Effector memory CD8-positive, alpha-beta T cell (primary cell): ENCODE data around the gene POLR2F.
A peak's percentile ranks its signal among the peaks of the same experiment; 100 is the strongest.

Experiments used
- ATAC-seq: fragments of 150-1000 bp; cut with Tn5 transposase; replicated peaks from 2 replicates; pipeline ENCODE4 v1.10.0; 2021; ENCODE audit warnings: mild to moderate bottlenecking, moderate library complexity
- DNase-seq, 3 experiments: peaks; one replicate each; pipeline ENCODE4 v3.0.0; 2021
- H3K27ac Mint-ChIP-seq, 2 donors: one replicate each; pipeline ENCODE4 v1.8.0; 2022; ENCODE audit warnings: mild to moderate bottlenecking in 2 of 2, mixed read lengths in 2 of 2, moderate library complexity in 2 of 2
- H3K27me3 Mint-ChIP-seq, 2 donors: one replicate each; pipeline ENCODE4 v1.8.0; 2022; ENCODE audit warnings: mixed read lengths in 2 of 2
- H3K36me3 Mint-ChIP-seq: one replicate; pipeline ENCODE4 v1.8.0; 2022; ENCODE audit warnings: mild to moderate bottlenecking, moderate library complexity, mixed read lengths; ENCODE audit not compliant: insufficient read depth
- H3K4me1 Mint-ChIP-seq, 2 donors: one replicate each; pipeline ENCODE4 v1.8.0; 2022; ENCODE audit warnings: low read depth in 2 of 2, mixed read lengths in 2 of 2
- H3K4me3 Mint-ChIP-seq, 2 donors: one replicate each; pipeline ENCODE4 v1.8.0; 2022; ENCODE audit warnings: mild to moderate bottlenecking in 2 of 2, mixed read lengths in 2 of 2, moderate library complexity in 2 of 2
- H3K9me3 Mint-ChIP-seq, 2 donors: one replicate each; pipeline ENCODE4 v1.8.0; 2022; ENCODE audit warnings: mixed read lengths in 2 of 2

Gene POLR2F

GRCh38 chr22:37999236-37999635, 45.7 kb downstream of the POLR2F start:
- Mint-ChIP-seq H3K36me3 (no peaks in the 10 kb centered on the region), H3K27ac (peak overlapping the region; percentile 97), H3K4me3 (peak overlapping the region in 1 of 2 donors; percentile 37), H3K27me3 (no peaks in the 10 kb centered on the region), H3K4me1 (peaks cover 40 to 55% of the 10 kb centered on the region in 2 donors), H3K9me3 (no peaks in the 10 kb centered on the region)
- DNase-seq (no peak), ATAC-seq (no peak)

DNA sequence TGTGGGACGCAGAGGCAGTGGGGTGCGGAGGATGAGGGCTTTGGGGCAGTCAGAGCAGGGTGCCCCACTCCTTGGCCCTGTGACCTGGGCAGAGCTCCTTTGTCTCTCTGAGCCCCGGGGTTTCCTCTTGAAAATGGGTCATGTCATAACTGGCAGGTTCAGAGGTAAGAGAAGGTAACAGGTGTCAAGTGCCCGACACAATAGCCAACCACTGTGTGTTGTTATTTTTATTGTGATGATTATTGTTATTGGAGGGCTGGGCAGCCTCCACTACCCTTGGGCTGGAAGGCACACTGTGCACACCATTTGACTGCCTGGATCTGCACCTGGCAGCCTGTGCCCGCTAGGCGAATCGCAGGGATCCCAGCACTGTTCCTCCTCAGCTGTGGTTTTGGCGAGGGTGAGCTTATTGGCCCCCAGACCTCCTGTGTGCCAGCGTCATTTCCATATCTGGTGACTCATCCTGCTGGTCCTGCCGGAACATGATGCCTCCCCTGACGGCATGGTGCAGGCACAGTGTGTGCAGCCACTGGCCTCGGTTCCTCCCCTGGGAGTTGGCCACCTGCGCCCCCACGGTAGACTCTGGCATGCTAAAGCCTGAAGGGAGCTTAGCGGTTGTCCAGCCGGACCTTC, 46.3 kb downstream of the POLR2F start:
- Mint-ChIP-seq H3K27ac (peak overlapping the region; percentile 97), H3K36me3 (no peaks in the 10 kb centered on the region), H3K27me3 (no peaks in the 10 kb centered on the region), H3K4me1 (peaks cover 40 to 57% of the 10 kb centered on the region in 2 donors), H3K9me3 (no peaks in the 10 kb centered on the region), H3K4me3 (peak overlapping the region in 1 of 2 donors; percentile 21)
- ATAC-seq = peak; percentile 74
- no peak for DNase-seq

GRCh38 chr22:38005943-38006342, 52.4 kb downstream of the POLR2F start:
- DNase-seq (no peak), ATAC-seq (no peak)
- Mint-ChIP-seq H3K4me1 (peaks cover 22 to 27% of the 10 kb centered on the region in 2 donors), H3K36me3 (no peaks in the 10 kb centered on the region), H3K27ac (peak overlapping the region in 1 of 2 donors; percentile 55), H3K27me3 (no peaks in the 10 kb centered on the region), H3K4me3 (no peak overlapping the region), H3K9me3 (no peaks in the 10 kb centered on the region)

DNA sequence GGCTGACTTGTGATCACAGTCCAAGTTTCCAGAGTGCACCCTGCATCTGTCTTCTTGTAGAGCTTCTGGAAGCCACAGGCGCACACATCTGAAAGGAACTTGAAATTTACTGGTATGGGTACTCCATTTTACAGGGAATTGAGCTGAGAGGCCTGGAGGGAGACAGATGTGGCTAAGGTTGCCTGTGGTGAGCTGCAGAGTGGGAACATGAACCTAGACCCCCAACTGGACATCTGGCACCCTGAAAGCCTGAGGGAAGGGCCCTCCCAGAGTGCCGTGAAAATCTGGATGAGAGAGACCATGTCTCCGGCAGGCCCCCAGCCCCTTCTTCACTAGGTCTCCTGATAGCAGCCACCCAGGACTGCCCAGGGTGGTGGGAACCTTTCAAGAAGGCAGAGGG, 53.4 kb downstream of the POLR2F start:
- Mint-ChIP-seq H3K36me3 (no peaks in the 10 kb centered on the region), H3K9me3 (no peaks in the 10 kb centered on the region), H3K4me3 (no peak overlapping the region), H3K4me1 (peaks cover 22 to 27% of the 10 kb centered on the region in 2 donors), H3K27me3 (no peaks in the 10 kb centered on the region), H3K27ac (peak overlapping the region in 1 of 2 donors; percentile 55)
- DNase-seq (no peak), ATAC-seq (no peak)

DNA sequence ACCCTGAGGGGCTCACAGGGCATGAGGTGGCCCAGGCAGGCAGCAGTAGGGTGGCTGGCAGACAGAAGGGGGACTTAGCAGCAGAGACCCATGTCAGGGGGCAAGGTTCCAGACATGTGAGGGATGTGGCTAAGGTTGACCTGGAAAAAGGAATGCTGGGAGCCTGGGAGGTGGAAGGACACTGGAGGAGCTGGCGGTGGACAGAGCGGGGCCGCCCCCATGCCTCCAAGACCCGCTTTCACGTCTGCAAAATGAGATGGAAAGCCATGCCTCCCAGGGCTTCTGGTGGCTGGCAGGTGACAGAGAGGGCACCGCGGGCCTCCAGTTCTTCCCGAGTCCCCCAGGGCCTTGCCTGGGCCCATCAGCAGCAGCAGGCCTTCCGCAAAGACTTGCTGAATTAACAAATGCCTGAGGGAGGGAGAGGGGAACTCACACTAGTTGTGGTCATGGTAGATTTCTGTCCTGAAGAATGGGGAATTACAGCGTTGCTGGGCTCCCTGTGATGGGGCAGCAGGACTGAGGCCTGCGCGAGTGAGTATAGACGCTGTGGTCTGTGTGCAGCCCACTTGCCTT, 53.9 kb downstream of the POLR2F start:
- Mint-ChIP-seq H3K4me3 (no peak overlapping the region), H3K9me3 (no peaks in the 10 kb centered on the region), H3K27me3 (no peaks in the 10 kb centered on the region), H3K36me3 (no peaks in the 10 kb centered on the region), H3K4me1 (peaks cover 22 to 27% of the 10 kb centered on the region in 2 donors), H3K27ac (no peak overlapping the region)
- no peak for DNase-seq
- no peak for ATAC-seq

DNA sequence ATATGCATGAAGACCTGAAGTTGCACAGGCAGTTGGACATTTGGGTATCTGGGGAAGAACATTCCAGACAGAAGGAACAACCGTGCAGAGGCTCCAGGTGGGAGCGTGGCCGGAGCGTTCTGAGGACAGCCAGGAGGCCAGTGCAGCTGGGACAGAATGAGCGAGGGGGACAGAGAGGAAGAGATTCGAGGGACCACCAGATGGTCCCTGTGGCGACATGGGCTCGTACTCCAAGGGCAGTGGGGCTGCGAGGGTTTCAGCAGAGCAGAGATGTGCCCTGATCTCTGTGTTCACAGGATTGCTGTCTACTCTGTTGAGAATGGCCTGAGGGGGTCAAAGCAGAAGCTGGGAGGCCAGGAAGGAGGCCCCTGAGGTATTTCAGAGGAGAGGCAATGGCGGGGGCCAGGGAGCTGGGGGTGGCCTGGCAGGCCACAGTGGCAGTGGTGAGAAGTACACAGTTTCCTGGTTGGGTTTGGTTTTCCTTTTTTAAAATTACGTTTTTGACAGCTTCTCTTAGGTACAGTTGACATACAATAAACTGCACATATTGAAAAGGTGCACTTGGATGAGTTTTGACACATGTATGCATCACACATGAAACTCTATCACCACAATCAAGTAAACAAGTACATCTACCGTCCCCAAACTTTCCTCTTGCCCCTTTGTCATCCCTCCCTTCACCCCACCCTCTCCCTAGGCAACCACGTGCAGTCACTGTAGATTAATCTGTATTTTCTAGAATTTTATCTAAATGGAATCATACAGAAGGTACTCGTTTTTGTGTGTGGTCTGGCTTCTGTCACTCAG, 55.7 kb downstream of the POLR2F start:
- Mint-ChIP-seq H3K4me3 (peak overlapping the region; percentile 49 to 59), H3K27ac (peak overlapping the region; percentile 60 to 65), H3K4me1 (peaks cover 18 to 24% of the 10 kb centered on the region in 2 donors), H3K36me3 (no peaks in the 10 kb centered on the region), H3K27me3 (no peaks in the 10 kb centered on the region), H3K9me3 (no peaks in the 10 kb centered on the region)
- ATAC-seq (peak; percentile 78), DNase-seq (no peak)

DNA sequence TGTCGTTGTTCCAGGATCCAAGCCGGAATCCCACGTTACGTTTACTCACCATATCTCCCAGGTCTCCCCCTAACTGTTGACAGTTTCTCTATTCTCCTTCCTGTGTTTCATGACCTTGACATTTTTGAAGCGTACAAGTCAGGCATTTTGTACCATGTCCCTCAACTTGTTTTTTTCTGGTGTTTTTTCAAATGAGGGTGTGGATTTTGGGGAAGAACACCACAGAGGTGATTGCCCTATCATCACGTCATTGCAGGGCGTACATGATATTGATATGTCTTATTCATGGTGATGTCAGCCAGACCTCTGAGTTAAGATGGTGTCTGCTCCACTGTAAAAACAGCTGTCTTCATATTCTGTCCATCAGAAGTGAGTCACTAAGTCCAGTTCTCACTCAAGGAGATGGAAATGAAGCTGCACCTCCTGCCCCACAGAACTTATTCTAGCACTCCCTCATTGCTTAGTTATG, 59.1 kb downstream of the POLR2F start:
- ATAC-seq = no peak
- Mint-ChIP-seq H3K4me3 (no peak overlapping the region), H3K27ac (no peak overlapping the region), H3K36me3 (no peaks in the 10 kb centered on the region), H3K27me3 (no peaks in the 10 kb centered on the region), H3K4me1 (peaks cover 9 to 18% of the 10 kb centered on the region in 2 donors), H3K9me3 (no peaks in the 10 kb centered on the region)
- no peak for DNase-seq

DNA sequence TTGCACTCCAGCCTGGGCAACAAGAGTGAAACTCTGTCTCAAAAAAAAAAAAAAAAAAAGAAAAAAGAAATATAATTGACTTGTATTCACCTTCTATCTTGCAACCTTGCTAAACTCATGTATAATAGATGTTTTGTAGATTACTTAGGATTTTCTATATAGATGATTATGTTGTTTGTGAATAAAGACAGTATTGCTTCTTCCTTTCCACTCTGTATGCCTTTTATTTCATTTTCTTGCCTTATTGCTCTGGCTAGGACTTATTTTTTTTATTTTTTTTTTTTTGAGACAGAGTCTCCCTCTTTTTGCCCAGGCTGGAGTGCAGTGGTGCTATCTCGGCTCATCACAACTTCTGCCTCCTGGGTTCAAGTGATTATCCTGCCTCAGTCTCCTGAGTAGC, 60.6 kb downstream of the POLR2F start:
- no peaks in the 10 kb centered on the region for H3K9me3 Mint-ChIP-seq
- H3K4me3 Mint-ChIP-seq = no peak overlapping the region

DNA sequence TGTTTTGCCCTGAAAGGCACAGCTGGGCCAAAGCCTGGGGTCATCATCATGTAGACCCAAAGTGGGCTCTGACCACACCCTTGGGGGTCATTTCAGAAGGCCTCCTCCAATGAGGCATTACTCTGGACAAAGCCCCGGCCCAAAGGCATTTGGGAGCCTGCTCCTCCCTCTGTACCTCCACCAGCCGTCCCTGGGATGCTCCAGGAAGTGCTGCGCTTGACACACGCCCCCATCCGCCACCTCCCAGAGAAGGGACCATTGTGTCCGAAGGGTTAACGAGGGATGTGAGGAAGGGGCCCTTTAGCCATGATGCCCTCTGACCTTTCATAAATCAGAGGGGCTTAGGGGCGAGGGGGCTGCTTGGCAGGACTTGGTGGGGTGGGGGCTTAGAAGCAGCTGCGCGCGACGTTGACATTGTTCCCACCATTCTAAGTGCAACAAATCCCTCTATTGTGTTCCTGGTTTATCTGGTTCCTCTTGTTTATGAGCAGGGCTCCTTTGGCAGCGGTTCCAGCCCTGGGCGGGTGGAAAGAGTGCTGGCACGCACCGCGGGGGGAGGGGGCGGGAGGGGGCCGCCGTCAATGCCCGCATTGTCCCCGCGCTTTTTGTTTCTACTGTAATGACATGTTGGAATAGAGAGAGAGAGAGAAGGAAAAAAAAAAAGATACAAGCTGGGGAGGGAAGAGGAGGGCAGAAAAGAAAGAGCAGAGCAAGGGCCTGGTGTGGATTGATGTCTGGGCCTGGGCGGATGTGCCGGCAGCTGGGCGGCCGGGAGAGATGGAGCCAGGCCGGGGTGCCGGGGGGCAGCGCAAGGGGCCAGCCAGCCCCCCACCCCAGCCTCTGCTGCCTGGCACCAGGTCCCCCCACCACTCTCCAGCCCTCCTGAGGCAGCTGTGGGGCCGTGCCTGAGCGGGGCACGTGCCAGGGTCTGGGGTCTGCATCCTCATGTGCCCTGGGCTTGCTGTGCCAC, 63.0 kb downstream of the POLR2F start:
- peaks cover 0 to 7% of the 10 kb centered on the region in 2 donors for H3K4me1 Mint-ChIP-seq

More for the DNA sequence above, 60.6 kb downstream of the POLR2F start:
- H3K4me1 Mint-ChIP-seq = peaks cover 8 to 11% of the 10 kb centered on the region in 2 donors
- ATAC-seq (no peak), DNase-seq (no peak)
- H3K27ac Mint-ChIP-seq = no peak overlapping the region
- H3K27me3 Mint-ChIP-seq = no peaks in the 10 kb centered on the region
- H3K36me3 Mint-ChIP-seq = no peaks in the 10 kb centered on the region

GRCh38 chr22:38017272-38017920, 63.9 kb downstream of the POLR2F start:
- H3K36me3 Mint-ChIP-seq = peaks cover 5% of the 10 kb centered on the region
- H3K4me3 Mint-ChIP-seq = no peak overlapping the region
- H3K4me1 Mint-ChIP-seq = peaks cover 0 to 7% of the 10 kb centered on the region in 2 donors
- H3K27me3 Mint-ChIP-seq = no peaks in the 10 kb centered on the region
- no peak overlapping the region for H3K27ac Mint-ChIP-seq
- H3K9me3 Mint-ChIP-seq = no peaks in the 10 kb centered on the region
- DNase-seq (no peak), ATAC-seq (peak; percentile 24)

More for the DNA sequence above, 63.0 kb downstream of the POLR2F start:
- Mint-ChIP-seq H3K36me3 (peaks cover 5% of the 10 kb centered on the region), H3K27me3 (no peaks in the 10 kb centered on the region), H3K4me3 (no peak overlapping the region), H3K27ac (no peak overlapping the region), H3K9me3 (no peaks in the 10 kb centered on the region)
- DNase-seq (no peak), ATAC-seq (no peak)

- Mint-ChIP-seq H3K4me3 (no peak overlapping the region), H3K9me3 (no peaks in the 10 kb centered on the region), H3K27ac (peak overlapping the region in 1 of 2 donors; percentile 5), H3K36me3 (peaks cover 5% of the 10 kb centered on the region), H3K4me1 (peaks cover 0 to 7% of the 10 kb centered on the region in 2 donors), H3K27me3 (no peaks in the 10 kb centered on the region)
- DNase-seq (no peak), ATAC-seq (no peak)
Observed at GRCh38 chr22:38017939-38018885, 64.7 kb downstream of the POLR2F start.
